Vagina (tissue), 2 donors: Measurements from ENCODE around the gene PIAS1.

Source experiments
- POLR2A ChIP-seq, 2 donors: fragments of 450-650 bp; IDR thresholded peaks; one replicate each; pipeline ENCODE4 v1.6.1; 2017; ENCODE audit warnings: antibody characterized with exemption in 2 of 2, mild to moderate bottlenecking in 2 of 2, moderate library complexity in 2 of 2
- POLR2AphosphoS5 ChIP-seq, 2 donors: sonication (generic); formaldehyde crosslinking; IDR thresholded peaks; one replicate each; pipeline ENCODE4 v1.9.0; 2017; ENCODE audit warnings: antibody characterized with exemption in 2 of 2, mild to moderate bottlenecking in 2 of 2, low read depth in 1 of 2; ENCODE audit not compliant: insufficient read depth in 1 of 2
- TF ChIP-seq, protein P1 (sequence below), 3 experiments: fragments of 450-650 bp in 2 of 3; fragments of 200-600 bp in 1 of 3; sonication (generic) in 1 of 3; IDR thresholded peaks; one replicate each; pipeline ENCODE4 v1.5.1; 2017 to 2019; ENCODE audit warnings: antibody characterized with exemption in 3 of 3, mild to moderate bottlenecking in 2 of 3, moderate library complexity in 2 of 3

DNA sequence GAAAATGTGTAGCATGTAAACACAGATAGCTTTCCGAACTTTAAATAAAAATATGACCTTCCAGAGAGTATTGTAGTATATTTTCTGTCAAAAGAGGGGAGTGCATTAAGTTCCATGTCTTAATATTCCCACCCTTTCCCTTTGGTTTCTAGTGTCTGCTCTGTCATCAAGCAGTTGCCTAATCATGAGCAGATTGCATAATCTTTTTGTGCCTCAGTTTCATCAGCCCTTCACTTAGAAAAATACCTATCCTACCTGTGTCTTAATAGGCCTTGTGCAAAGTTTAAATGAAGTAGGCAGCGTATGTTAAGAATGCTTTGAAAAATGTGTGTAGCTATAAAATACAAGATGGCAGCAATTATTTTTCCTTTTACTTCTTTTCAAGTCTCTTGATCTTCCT, 98.2 kb downstream of the PIAS1 start:
- TF ChIP-seq POLR2AphosphoS5 (IDR thresholded peaks at IDR 0.05; ENCODE audit: insufficient read depth in 1 of 2, low read depth in 1 of 2) (no peak), POLR2A (IDR thresholded peaks at IDR 0.05) (no peak)
- TF ChIP-seq, protein P1, sequence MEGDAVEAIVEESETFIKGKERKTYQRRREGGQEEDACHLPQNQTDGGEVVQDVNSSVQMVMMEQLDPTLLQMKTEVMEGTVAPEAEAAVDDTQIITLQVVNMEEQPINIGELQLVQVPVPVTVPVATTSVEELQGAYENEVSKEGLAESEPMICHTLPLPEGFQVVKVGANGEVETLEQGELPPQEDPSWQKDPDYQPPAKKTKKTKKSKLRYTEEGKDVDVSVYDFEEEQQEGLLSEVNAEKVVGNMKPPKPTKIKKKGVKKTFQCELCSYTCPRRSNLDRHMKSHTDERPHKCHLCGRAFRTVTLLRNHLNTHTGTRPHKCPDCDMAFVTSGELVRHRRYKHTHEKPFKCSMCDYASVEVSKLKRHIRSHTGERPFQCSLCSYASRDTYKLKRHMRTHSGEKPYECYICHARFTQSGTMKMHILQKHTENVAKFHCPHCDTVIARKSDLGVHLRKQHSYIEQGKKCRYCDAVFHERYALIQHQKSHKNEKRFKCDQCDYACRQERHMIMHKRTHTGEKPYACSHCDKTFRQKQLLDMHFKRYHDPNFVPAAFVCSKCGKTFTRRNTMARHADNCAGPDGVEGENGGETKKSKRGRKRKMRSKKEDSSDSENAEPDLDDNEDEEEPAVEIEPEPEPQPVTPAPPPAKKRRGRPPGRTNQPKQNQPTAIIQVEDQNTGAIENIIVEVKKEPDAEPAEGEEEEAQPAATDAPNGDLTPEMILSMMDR (IDR thresholded peaks at IDR 0.05) = no peak
